ENCODE results near the gene SPATA19. TPM values are rescaled to one million over a fixed set of nuclear protein-coding genes. Genes with fewer than 3 reads are reported as not detected.

The SPATA19 gene
- total and polyA plus RNA-seq, 2 of the 13 experiments (the other 11 are each of a cell fraction or from before 2014, with no cell fraction given): not detected

- H3K36me3 ChIP-seq (replicated peaks in 1 of 2; ENCODE audit: control insufficient read depth in 1 of 2, insufficient read depth in 2 of 2, low read length in 2 of 2): no peaks in the 10 kb centered on the region
- peaks cover 0 to 15% of the 10 kb centered on the region in 2 experiments; a peak in 2 of 5 replicates for H3K27me3 ChIP-seq (ENCODE audit: control insufficient read depth in 1 of 2, insufficient read depth in 2 of 2, low read length in 2 of 2)
- no peak overlapping the region for H3K4me3 ChIP-seq (replicated peaks in 1 of 3; ENCODE audit: insufficient read depth in 1 of 3, low read depth in 2 of 3, low read length in 3 of 3)
- ChIA-PET CTCF (ENCODE audit: low intra/inter-chr PET ratio, low total read pairs) (no interaction called here), POLR2A (no interaction called here)
- FAIRE-seq (no peak), ATAC-seq (no peak), DNase-seq (ENCODE audit: low spot score) (no peak)
- intact Hi-C loops (cut with micrococcal nuclease; ENCODE audit: unreplicated experiment): loop anchor here (2.0 kb wide), 1 partner anchor 77 kb away; no protein-coding TSS in a partner anchor
- H3K9ac ChIP-seq (ENCODE audit: insufficient read depth, low read depth, low read length): no peak overlapping the region
- H3K9me3 ChIP-seq (ENCODE audit: low read length): no peaks in the 10 kb centered on the region
- H4K20me1 ChIP-seq (ENCODE audit: insufficient read depth, low read length): no peaks in the 10 kb centered on the region
- 11% methylated on average over 12 of the region's 12 CpGs for WGBS (ENCODE audit: low lambda C conversion rate)
- BruUV-seq (replicated peaks): no TSS peak
- H2AFZ ChIP-seq (ENCODE audit: low read length): no peak overlapping the region
- in situ Hi-C loops (cut with HindIII; ENCODE audit: extremely low pct_ligation_motif_present, low pct_unique_long_range_greater_than_20kb): no loop called here
- H3K79me2 ChIP-seq (ENCODE audit: insufficient read depth, low read length): no peaks in the 10 kb centered on the region
- no peak for TF ChIP-seq FOXJ3 (CRISPR knock-in tag; IDR thresholded peaks at IDR 0.05; ENCODE audit: borderline replicate concordance)
- no peak for TF ChIP-seq TCF12 (IDR thresholded peaks at IDR 0.05)
- no peak for TF ChIP-seq TCF12 (CRISPR knock-in tag; IDR thresholded peaks at IDR 0.05)
- TF ChIP-seq ELF3 (CRISPR knock-in tag; IDR thresholded peaks at IDR 0.05): no peak
- TF ChIP-seq CAMTA2 (CRISPR knock-in tag; IDR thresholded peaks at IDR 0.05; ENCODE audit: borderline replicate concordance): no peak
- no peak for TF ChIP-seq NCOR1 (IDR thresholded peaks at IDR 0.05; ENCODE audit: borderline replicate concordance, low read length)
- TF ChIP-seq ELF1 (CRISPR knock-in tag; IDR thresholded peaks at IDR 0.05): no peak
- no peak for TF ChIP-seq ZSCAN21 (CRISPR knock-in tag; IDR thresholded peaks at IDR 0.05; ENCODE audit: borderline replicate concordance)
- TF ChIP-seq ATF7-NPFF (CRISPR knock-in tag; IDR thresholded peaks at IDR 0.05; ENCODE audit: low read depth): no peak
- no peak overlapping the region for H3K4me2 ChIP-seq (ENCODE audit: low read depth, low read length)
- H3K27ac ChIP-seq (ENCODE audit: extremely low read length, insufficient read depth, low read length): no peak overlapping the region
- no peaks in the 10 kb centered on the region for H3K4me1 ChIP-seq (ENCODE audit: insufficient read depth, low read length)
Measured at GRCh38 chr11:133841279-133842043, 3.9 kb downstream of the SPATA19 start.

All from HepG2 (cell line).